OCI-LY1 (cell line): ENCODE results near the gene CYTH3.

Experiments used
- H2AFZ ChIP-seq: fragments of 200-600 bp; sonication (generic), shearing (Covaris generic); 2 replicates; pipeline ENCODE4 v1.6.0; 2014; ENCODE audit warnings: antibody characterized with exemption, mild to moderate bottlenecking, low read length
- H3F3A ChIP-seq: fragments of 200-600 bp; sonication (generic), shearing (Covaris generic); 2 replicates; pipeline ENCODE4 v1.6.0; 2014; ENCODE audit warnings: mild to moderate bottlenecking, antibody characterized with exemption, low read length, moderate library complexity; ENCODE audit not compliant: insufficient read depth
- H3K27ac ChIP-seq: fragments of 200-600 bp; sonication (generic); 2 replicates; pipeline ENCODE4 v1.5.1; 2014; ENCODE audit warnings: low read length, mixed run types, mild to moderate bottlenecking, low read depth; ENCODE audit not compliant: poor library complexity, severe bottlenecking
- H3K27me3 ChIP-seq: fragments of 200-600 bp; sonication (generic); 2 replicates; pipeline ENCODE4 v1.6.0; 2014; ENCODE audit warnings: antibody characterized with exemption, mild to moderate bottlenecking, low read length, moderate library complexity; ENCODE audit not compliant: insufficient read depth
- H3K36me3 ChIP-seq: fragments of 200-600 bp; sonication (generic); 2 replicates; pipeline ENCODE4 v1.6.1; 2014; ENCODE audit warnings: mild to moderate bottlenecking, antibody characterized with exemption, low read length, moderate library complexity, mixed read lengths; ENCODE audit not compliant: insufficient read depth
- H3K4me1 ChIP-seq: fragments of 200-600 bp; sonication (generic); 2 replicates; pipeline ENCODE4 v1.5.1; 2014; ENCODE audit warnings: mild to moderate bottlenecking, low read length, moderate library complexity; ENCODE audit not compliant: insufficient read depth, severe bottlenecking
- H3K4me2 ChIP-seq: fragments of 200-600 bp; sonication (generic), shearing (Covaris generic); 2 replicates; pipeline ENCODE4 v1.6.1; 2014; ENCODE audit warnings: low read length
- H3K4me3 ChIP-seq: fragments of 200-600 bp; sonication (generic); 2 replicates; pipeline ENCODE4 v1.5.1; 2014; ENCODE audit warnings: low read length, low read depth, mild to moderate bottlenecking, mixed read lengths; ENCODE audit not compliant: poor library complexity, severe bottlenecking
- H3K79me2 ChIP-seq: fragments of 200-600 bp; shearing (Covaris generic); 2 replicates; pipeline ENCODE4 v1.6.1; 2016; ENCODE audit warnings: mixed run types, low read length, mixed read lengths; ENCODE audit not compliant: insufficient read depth
- H3K9ac ChIP-seq: fragments of 200-600 bp; sonication (generic), shearing (Covaris generic); 2 replicates; pipeline ENCODE4 v1.6.1; 2014; ENCODE audit warnings: mild to moderate bottlenecking, low read length, mixed read lengths
- H3K9me2 ChIP-seq: fragments of 200-600 bp; sonication (generic), shearing (Covaris generic); 2 replicates; pipeline ENCODE4 v1.6.1; 2014; ENCODE audit warnings: low read depth, mild to moderate bottlenecking, low read length, mixed read lengths
- H3K9me3 ChIP-seq: fragments of 200-600 bp; shearing (Covaris generic); 2 replicates; pipeline ENCODE4 v1.6.1; 2014; ENCODE audit warnings: low read length, mixed read lengths
- H4K20me1 ChIP-seq: fragments of 200-600 bp; sonication (generic), shearing (Covaris generic); 2 replicates; pipeline ENCODE4 v1.6.0; 2016; ENCODE audit warnings: mild to moderate bottlenecking, low read length; ENCODE audit not compliant: insufficient read depth
- CTCF ChIP-seq: fragments of 200-600 bp; sonication (generic), shearing (Covaris generic); IDR thresholded peaks from 2 replicates; pipeline ENCODE4 v1.5.1; 2017; ENCODE audit warnings: mild to moderate bottlenecking, antibody characterized with exemption, low read length, moderate library complexity, mixed read lengths
- EZH2 ChIP-seq: fragments of 200-600 bp; sonication (generic), shearing (Covaris generic); IDR thresholded peaks from 2 replicates; pipeline ENCODE4 v1.8.0; 2017; ENCODE audit warnings: borderline replicate concordance, mixed run types, mild to moderate bottlenecking, antibody characterized with exemption, low read length, moderate library complexity, mixed read lengths

CYTH3 gene

GRCh38 chr7:6130007-6130587 lies 142.3 kb downstream of the CYTH3 start:
- Histone ChIP-seq H3F3A (no peaks in the 10 kb centered on the region), H4K20me1 (no peaks in the 10 kb centered on the region), H3K36me3 (peaks cover 59% of the 10 kb centered on the region), H3K27ac (no peak overlapping the region), H3K9ac (no peak overlapping the region), H3K27me3 (no peaks in the 10 kb centered on the region), H3K9me3 (no peaks in the 10 kb centered on the region), H2AFZ (no peak overlapping the region), H3K79me2 (no peaks in the 10 kb centered on the region), H3K4me1 (no peaks in the 10 kb centered on the region), H3K4me3 (no peak overlapping the region), H3K9me2 (no peaks in the 10 kb centered on the region), H3K4me2 (no peak overlapping the region)
- no peak for TF ChIP-seq EZH2
- no peak for TF ChIP-seq CTCF

GRCh38 chr7:6128205-6128604 lies 144.2 kb downstream of the CYTH3 start:
- Histone ChIP-seq H3K36me3 (peaks cover 59% of the 10 kb centered on the region), H3K27me3 (no peaks in the 10 kb centered on the region), H3K4me3 (no peak overlapping the region), H3K4me1 (no peaks in the 10 kb centered on the region), H3K4me2 (no peak overlapping the region), H2AFZ (no peak overlapping the region), H3K27ac (no peak overlapping the region), H3K79me2 (no peaks in the 10 kb centered on the region), H3K9ac (no peak overlapping the region), H3F3A (no peaks in the 10 kb centered on the region), H3K9me2 (no peaks in the 10 kb centered on the region), H4K20me1 (no peaks in the 10 kb centered on the region), H3K9me3 (no peaks in the 10 kb centered on the region)
- TF ChIP-seq CTCF (no peak), EZH2 (no peak)

GRCh38 chr7:6127110-6127490 lies 145.3 kb downstream of the CYTH3 start:
- Histone ChIP-seq H3K27ac (no peak overlapping the region), H3F3A (no peaks in the 10 kb centered on the region), H3K4me1 (no peaks in the 10 kb centered on the region), H3K9ac (no peak overlapping the region), H4K20me1 (no peaks in the 10 kb centered on the region), H3K27me3 (no peaks in the 10 kb centered on the region), H3K36me3 (peaks cover 59% of the 10 kb centered on the region), H3K9me2 (no peaks in the 10 kb centered on the region), H2AFZ (no peak overlapping the region), H3K79me2 (no peaks in the 10 kb centered on the region), H3K9me3 (no peaks in the 10 kb centered on the region), H3K4me3 (no peak overlapping the region), H3K4me2 (no peak overlapping the region)
- TF ChIP-seq CTCF (no peak), EZH2 (no peak)
